Neural progenitor cell (in vitro differentiated cells): ENCODE measurements around the gene QKI. TPM values are rescaled to one million over a fixed set of nuclear protein-coding genes. Genes with fewer than 3 reads are reported as not detected.
A peak's percentile ranks its signal among the peaks of the same experiment; 100 is the strongest.

Experiments
- DNase-seq: peaks from one replicate; pipeline ENCODE4 v3.0.0-alpha.2; 2016; ENCODE audit warnings: low spot score
- H2AFZ ChIP-seq: fragments of 200-600 bp; sonication (generic); replicated peaks from 2 replicates; pipeline ENCODE4 v1.6.1; 2016; ENCODE audit warnings: antibody characterized with exemption
- H3F3A ChIP-seq: fragments of 200-600 bp; sonication (generic); 2 replicates; pipeline ENCODE4 v1.6.1; 2016; ENCODE audit warnings: antibody characterized with exemption, low read depth
- H3K27ac ChIP-seq: fragments of 200-600 bp; sonication (generic); 2 replicates; pipeline ENCODE4 v1.5.1; 2016; ENCODE audit warnings: mild to moderate bottlenecking
- H3K27me3 ChIP-seq: fragments of 200-600 bp; sonication (generic); 2 replicates; pipeline ENCODE4 v1.6.1; 2016; ENCODE audit warnings: mild to moderate bottlenecking, moderate library complexity
- H3K36me3 ChIP-seq: fragments of 200-600 bp; sonication (generic); 2 replicates; pipeline ENCODE4 v1.5.1; 2016
- H3K4me1 ChIP-seq: fragments of 200-600 bp; sonication (generic); 2 replicates; pipeline ENCODE4 v1.6.1; 2016; ENCODE audit warnings: mixed run types
- H3K4me2 ChIP-seq: fragments of 200-600 bp; sonication (generic); 2 replicates; pipeline ENCODE4 v1.6.1; 2016
- H3K4me3 ChIP-seq: fragments of 200-600 bp; sonication (generic); 2 replicates; pipeline ENCODE4 v1.5.1; 2016
- H3K79me2 ChIP-seq: fragments of 200-600 bp; sonication (generic); 2 replicates; pipeline ENCODE4 v1.6.1; 2016; ENCODE audit warnings: low read depth
- H3K9ac ChIP-seq: fragments of 200-600 bp; sonication (generic); 2 replicates; pipeline ENCODE4 v1.6.1; 2016
- H3K9me3 ChIP-seq: fragments of 200-600 bp; sonication (generic); 2 replicates; pipeline ENCODE4 v1.5.1; 2016; ENCODE audit warnings: low read depth
- H4K20me1 ChIP-seq: fragments of 200-600 bp; sonication (generic); 2 replicates; pipeline ENCODE4 v1.6.1; 2016; ENCODE audit warnings: low read depth
- H3K27ac Mint-ChIP-seq: 3 replicates; pipeline ENCODE4 v1.8.0; 2021; ENCODE audit warnings: mixed read lengths
- H3K27me3 Mint-ChIP-seq: 2 replicates; pipeline ENCODE4 v1.8.0; 2022; ENCODE audit warnings: low read depth, mild to moderate bottlenecking, inconsistent platforms, moderate library complexity, mixed read lengths; ENCODE audit not compliant: insufficient read depth
- H3K36me3 Mint-ChIP-seq: 3 replicates; pipeline ENCODE4 v1.8.0; 2021; ENCODE audit warnings: mixed read lengths
- H3K4me1 Mint-ChIP-seq: 3 replicates; pipeline ENCODE4 v1.8.0; 2021; ENCODE audit warnings: mixed read lengths
- H3K4me3 Mint-ChIP-seq: 3 replicates; pipeline ENCODE4 v1.8.0; 2021; ENCODE audit warnings: mild to moderate bottlenecking, moderate library complexity, mixed read lengths
- H3K9me3 Mint-ChIP-seq: 3 replicates; pipeline ENCODE4 v1.8.0; 2020; ENCODE audit warnings: mixed read lengths
- CTCF ChIP-seq: fragments of 200-600 bp; sonication (generic); IDR thresholded peaks from 2 replicates; pipeline ENCODE4 v1.5.1; 2017; ENCODE audit warnings: antibody characterized with exemption, mild to moderate bottlenecking
- EZH2 ChIP-seq: fragments of 200-600 bp; sonication (generic); IDR thresholded peaks from 2 replicates; pipeline ENCODE4 v1.6.1; 2017; ENCODE audit warnings: antibody characterized with exemption, mild to moderate bottlenecking, moderate library complexity
- EZH2phosphoT487 ChIP-seq: fragments of 200-600 bp; sonication (generic); IDR thresholded peaks from 2 replicates; pipeline ENCODE4 v1.6.1; 2017; ENCODE audit warnings: antibody characterized with exemption
- total RNA-seq: library from RNA; depleted of rRNA; stranded (reverse); fragments of >200 nt; gene quantifications from 2 replicates; pipeline ENCODE4 v1.2.3, GENCODE V29; 2015; ENCODE audit warnings: low replicate concordance

Gene QKI
- total RNA-seq, 1 donor from 2014 or later = 212 TPM

GRCh38 chr6:163376187-163376586 is 38.3 kb upstream of the QKI start:
- TF ChIP-seq EZH2phosphoT487 (no peak), CTCF (no peak), EZH2 (no peak)
- H3K9me3 ChIP-seq = no peaks in the 10 kb centered on the region
- H3K9me3 Mint-ChIP-seq = peaks cover 3% of the 10 kb centered on the region
- no peak overlapping the region for H3K27ac ChIP-seq
- H3K36me3 ChIP-seq = no peaks in the 10 kb centered on the region
- peaks cover 5% of the 10 kb centered on the region for H3K4me1 ChIP-seq
- peaks cover 14% of the 10 kb centered on the region for H3K27me3 Mint-ChIP-seq
- DNase-seq = no peak
- no peaks in the 10 kb centered on the region for H3F3A ChIP-seq
- H3K27ac Mint-ChIP-seq = peak overlapping the region; percentile 57
- no peak overlapping the region for H3K4me3 Mint-ChIP-seq
- no peak overlapping the region for H3K4me3 ChIP-seq
- H4K20me1 ChIP-seq = no peaks in the 10 kb centered on the region
- no peaks in the 10 kb centered on the region for H3K79me2 ChIP-seq
- H2AFZ ChIP-seq = no peak overlapping the region
- no peaks in the 10 kb centered on the region for H3K27me3 ChIP-seq
- no peaks in the 10 kb centered on the region for H3K36me3 Mint-ChIP-seq
- H3K9ac ChIP-seq = no peak overlapping the region
- H3K4me1 Mint-ChIP-seq = peaks cover 41% of the 10 kb centered on the region
- no peak overlapping the region for H3K4me2 ChIP-seq

- Histone ChIP-seq H3K36me3 (no peaks in the 10 kb centered on the region), H3K4me3 (no peak overlapping the region), H3K27ac (no peak overlapping the region), H3K4me2 (no peak overlapping the region), H4K20me1 (no peaks in the 10 kb centered on the region), H3K9me3 (no peaks in the 10 kb centered on the region), H2AFZ (no peak overlapping the region), H3K79me2 (no peaks in the 10 kb centered on the region), H3F3A (no peaks in the 10 kb centered on the region), H3K27me3 (no peaks in the 10 kb centered on the region), H3K9ac (no peak overlapping the region), H3K4me1 (peaks cover 8% of the 10 kb centered on the region)
- peaks cover 46% of the 10 kb centered on the region for H3K4me1 Mint-ChIP-seq
- peaks cover 3% of the 10 kb centered on the region for H3K9me3 Mint-ChIP-seq
- H3K36me3 Mint-ChIP-seq = no peaks in the 10 kb centered on the region
- peak overlapping the region; percentile 70 for H3K27ac Mint-ChIP-seq
- DNase-seq = no peak
- TF ChIP-seq CTCF (no peak), EZH2 (no peak), EZH2phosphoT487 (no peak)
- H3K27me3 Mint-ChIP-seq = peaks cover 12% of the 10 kb centered on the region
- H3K4me3 Mint-ChIP-seq = no peak overlapping the region
Measured at GRCh38 chr6:163377561-163377960, 37.0 kb upstream of the QKI start.

GRCh38 chr6:163380216-163380615 is 34.3 kb upstream of the QKI start:
- Mint-ChIP-seq H3K4me3 (no peak overlapping the region), H3K36me3 (no peaks in the 10 kb centered on the region), H3K27me3 (peaks cover 11% of the 10 kb centered on the region), H3K9me3 (peaks cover 3% of the 10 kb centered on the region), H3K27ac (peak overlapping the region; percentile 28), H3K4me1 (peaks cover 34% of the 10 kb centered on the region)
- Histone ChIP-seq H3K4me2 (no peak overlapping the region), H3K4me3 (no peak overlapping the region), H3K27ac (no peak overlapping the region), H2AFZ (no peak overlapping the region), H3K9ac (no peak overlapping the region), H3K9me3 (no peaks in the 10 kb centered on the region), H3K27me3 (no peaks in the 10 kb centered on the region), H3F3A (no peaks in the 10 kb centered on the region), H3K36me3 (no peaks in the 10 kb centered on the region), H3K79me2 (no peaks in the 10 kb centered on the region), H3K4me1 (peaks cover 6% of the 10 kb centered on the region), H4K20me1 (no peaks in the 10 kb centered on the region)
- DNase-seq = no peak
- TF ChIP-seq EZH2phosphoT487 = no peak
- no peak for TF ChIP-seq EZH2
- TF ChIP-seq CTCF = no peak
